Endothelial cell of umbilical vein (primary cell): ENCODE results near the gene CMIP. TPM values are rescaled to one million over a fixed set of nuclear protein-coding genes. Genes with fewer than 3 reads are reported as not detected.

Experiments
- BruUV-seq: library from RNA; stranded (reverse); fragments of 400-500 nt; replicated peaks from 2 replicates; lab custom pipeline; 2021; lab: Mats Ljungman, UMichigan
- CTCF ChIA-PET: fragments of 300-600, 350-600 bp; sonication (Branson Sonifier 250); formaldehyde crosslinking; loops from one replicate; lab custom pipeline; 2021; ENCODE audit warnings: antibody characterized with exemption, inconsistent platforms; lab: Charles Lee
- POLR2A ChIA-PET: fragments of 300-600, 350-600 bp; sonication (Branson Sonifier 250); formaldehyde crosslinking; loops from one replicate; lab custom pipeline; 2021; ENCODE audit warnings: antibody characterized with exemption, inconsistent platforms; lab: Charles Lee
- DNase-seq: peaks from one replicate; pipeline ENCODE4 v3.0.0-alpha.2; 2011; ENCODE audit warnings: low read depth, low spot score
- FAIRE-seq: peaks from 2 replicates; lab custom pipeline; 2011; peaks lifted over from hg19 to GRCh38; lab: Jason Lieb, UNC
- H2AFZ ChIP-seq: 2 replicates; pipeline ENCODE4 v1.6.0; 2012; ENCODE audit warnings: low read depth, low read length, control low read depth, inconsistent platforms
- H3K27ac ChIP-seq: 2 replicates; pipeline ENCODE4 v1.5.1; 2011; ENCODE audit warnings: low read depth, mild to moderate bottlenecking, control low read depth, low read length, moderate library complexity; ENCODE audit not compliant: insufficient read depth
- H3K27me3 ChIP-seq, 2 experiments: 2 replicates each; pipeline versions ENCODE4 v1.6.0 to v1.6.1; 2011; ENCODE audit warnings: low read length in 2 of 2, mixed read lengths in 1 of 2; ENCODE audit not compliant: control insufficient read depth in 2 of 2, insufficient read depth in 2 of 2
- H3K36me3 ChIP-seq, 2 experiments: 2 replicates in 1 of 2; 3 replicates in 1 of 2; pipeline ENCODE4 v1.5.1; 2011; ENCODE audit warnings: low read length in 2 of 2, mild to moderate bottlenecking in 1 of 2, moderate library complexity in 1 of 2; ENCODE audit not compliant: control insufficient read depth in 2 of 2, insufficient read depth in 2 of 2; ENCODE audit errors: extremely low read depth in 1 of 2
- H3K4me1 ChIP-seq: 3 replicates; pipeline ENCODE4 v1.5.1; 2011; ENCODE audit warnings: mild to moderate bottlenecking, low read length; ENCODE audit not compliant: control insufficient read depth, insufficient read depth; ENCODE audit errors: extremely low read depth
- H3K4me2 ChIP-seq: 2 replicates; pipeline ENCODE4 v1.6.1; 2011; ENCODE audit warnings: low read length, control low read depth, mixed read lengths; ENCODE audit not compliant: insufficient read depth
- H3K4me3 ChIP-seq, 3 experiments: fragments of 200-600 bp in 1 of 3; sonication (generic), shearing (Covaris generic) in 1 of 3; replicated peaks in 1 of 3; 2 replicates each; pipeline ENCODE4 v1.5.1; 2011 to 2016; ENCODE audit warnings: control low read depth in 3 of 3, low read length in 3 of 3, mild to moderate bottlenecking in 2 of 3, inconsistent platforms in 1 of 3, low read depth in 1 of 3, moderate library complexity in 1 of 3; ENCODE audit not compliant: insufficient read depth in 1 of 3
- H3K79me2 ChIP-seq: 2 replicates; pipeline ENCODE4 v1.6.0; 2012; ENCODE audit warnings: low read length, inconsistent platforms; ENCODE audit not compliant: control insufficient read depth, insufficient read depth
- H3K9ac ChIP-seq: replicated peaks from 2 replicates; pipeline ENCODE3; 2011; ENCODE audit warnings: low read length, control low read depth; ENCODE audit not compliant: insufficient read depth; ENCODE audit errors: extremely low read depth
- H3K9me1 ChIP-seq: replicated peaks from 3 replicates; pipeline ENCODE4 v1.6.0; 2011; ENCODE audit warnings: mild to moderate bottlenecking, low read length; ENCODE audit not compliant: control insufficient read depth, insufficient read depth; ENCODE audit errors: extremely low read depth
- H3K9me3 ChIP-seq: replicated peaks from 2 replicates; pipeline ENCODE4 v1.5.1; 2012; ENCODE audit warnings: low read length, inconsistent platforms; ENCODE audit not compliant: control insufficient read depth, insufficient read depth
- H4K20me1 ChIP-seq: replicated peaks from 2 replicates; pipeline ENCODE3; 2011; ENCODE audit warnings: mild to moderate bottlenecking, low read length; ENCODE audit not compliant: control insufficient read depth, insufficient read depth; ENCODE audit errors: extremely low read depth
- EZH2 ChIP-seq: IDR thresholded peaks from 2 replicates; pipeline ENCODE4 v1.6.1; 2012; ENCODE audit warnings: borderline replicate concordance, low read depth, mild to moderate bottlenecking, moderate library complexity, low read length, inconsistent platforms; ENCODE audit not compliant: severe bottlenecking
- FOS ChIP-seq: IDR thresholded peaks from 2 replicates; pipeline ENCODE4 v1.6.1; 2011; ENCODE audit warnings: mild to moderate bottlenecking, low read length, moderate library complexity, borderline replicate concordance; ENCODE audit not compliant: insufficient read depth
- GATA2 ChIP-seq: IDR thresholded peaks from 2 replicates; pipeline ENCODE4 v1.7.0; 2011; ENCODE audit warnings: low read depth, mild to moderate bottlenecking, moderate library complexity, mixed read lengths, low read length; ENCODE audit not compliant: insufficient read length, insufficient read depth
- JUN ChIP-seq: IDR thresholded peaks from 2 replicates; pipeline ENCODE4 v1.6.1; 2011; ENCODE audit warnings: borderline replicate concordance, low read depth; ENCODE audit not compliant: insufficient read length, insufficient read depth
- MYC ChIP-seq: IDR thresholded peaks from one replicate; pipeline ENCODE4 v1.6.1; 2011; ENCODE audit warnings: mild to moderate bottlenecking, low read depth, low read length
- POLR2A ChIP-seq: IDR thresholded peaks from 2 replicates; pipeline ENCODE4 v1.6.1; 2012; ENCODE audit warnings: low read depth, mild to moderate bottlenecking, control low read depth, low read length
- POLR2AphosphoS5 ChIP-seq: IDR thresholded peaks from 2 replicates; pipeline ENCODE4 v1.6.1; 2012; ENCODE audit warnings: low read depth, mild to moderate bottlenecking, control low read depth, low read length, moderate library complexity; ENCODE audit not compliant: insufficient read depth
- dilution Hi-C: fragments of 300-500 bp; cut with MboI; formaldehyde crosslinking; loops from one replicate; pipeline ENCODE4 v1.15.0; 2019; ENCODE audit warnings: low sequenced_read_pairs; ENCODE audit not compliant: extremely low pct_ligation_motif_present
- intact Hi-C: fragments of 100-400 bp; cut with micrococcal nuclease; formaldehyde crosslinking; loops from one replicate; pipeline ENCODE4 v1.10.0; 2022
- polyA plus RNA-seq, 4 experiments: library from polyadenylated mRNA; depleted of rRNA in 3 of 4; stranded (reverse) in 3 of 4; unstranded in 1 of 4; fragments of >200 nt; gene quantifications; 2 replicates each; pipeline versions ENCODE4 v1.2.1 to v1.2.3, GENCODE V29; 2011 to 2012; ENCODE audit warnings: missing spikeins in 1 of 4
- total RNA-seq: library from RNA; stranded (reverse); gene quantifications from 2 replicates; pipeline ENCODE4 v1.2.3, GENCODE V29; 2021
- TF ChIP-seq, protein P1 (sequence below): IDR thresholded peaks from 2 replicates; pipeline ENCODE4 v1.6.1; 2011; ENCODE audit not compliant: insufficient read depth, insufficient read length
- TF ChIP-seq, protein P2 (sequence below), 2 donors: IDR thresholded peaks; 1 replicate in 1 of 2; 2 replicates in 1 of 2; pipeline ENCODE4 v1.5.1; 2011; ENCODE audit warnings: low read length in 2 of 2, mild to moderate bottlenecking in 2 of 2, moderate library complexity in 2 of 2, control low read depth in 1 of 2, inconsistent platforms in 1 of 2, low read depth in 1 of 2; ENCODE audit not compliant: insufficient read depth in 1 of 2; ENCODE audit errors: extremely low read depth in 1 of 2

CMIP gene
- total and polyA plus RNA-seq, 2 donors (not counting 3 experiments of a cell fraction or from before 2014, with no cell fraction given): 29.0 to 101 TPM

DNA sequence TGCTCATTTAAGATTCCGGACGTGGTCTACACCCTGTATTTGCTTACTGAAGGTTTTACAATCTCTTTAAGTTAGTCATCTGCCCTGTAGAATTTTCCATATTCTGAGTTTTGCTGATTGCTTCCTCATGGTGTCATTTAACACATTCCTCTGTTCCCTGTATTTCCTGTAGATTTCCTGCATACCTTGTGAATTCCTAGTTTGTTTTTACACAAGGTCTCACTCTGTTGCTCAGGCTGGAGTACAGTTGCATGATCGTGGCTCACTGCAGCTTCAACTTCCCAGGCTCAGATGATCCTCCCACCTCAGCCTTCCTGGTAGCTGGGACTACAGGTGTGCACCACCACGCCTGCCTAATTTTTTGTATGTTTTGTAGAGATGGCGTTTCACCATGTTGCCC, 66.8 kb downstream of the CMIP start:
- Histone ChIP-seq H3K79me2 (peaks cover 42% of the 10 kb centered on the region), H3K4me2 (peak overlapping the region; percentile 49), H3K4me1 (peaks cover 50% of the 10 kb centered on the region), H3K36me3 (no peaks in the 10 kb centered on the region), H3K9me3 (no peaks in the 10 kb centered on the region), H3K27ac (peak overlapping the region; percentile 83), H3K27me3 (no peaks in the 10 kb centered on the region), H2AFZ (no peak overlapping the region), H3K4me3 (no peak overlapping the region), H3K9me1 (no peaks in the 10 kb centered on the region), H3K9ac (no peak overlapping the region), H4K20me1 (no peaks in the 10 kb centered on the region)
- POLR2A ChIA-PET: no interaction called here
- BruUV-seq: no TSS peak
- CTCF ChIA-PET: no interaction called here
- peak; percentile 98 for FAIRE-seq
- dilution Hi-C loops (no loop called here), intact Hi-C loops (loop anchor here (1.0 to 10.0 kb wide), 5 partner anchors 10 to 577 kb away; no protein-coding TSS in a partner anchor)
- TF ChIP-seq GATA2 (peak; percentile 31), POLR2A (peak; percentile 34), JUN (peak; percentile 93), EZH2 (no peak), MYC (no peak), POLR2AphosphoS5 (peak; percentile 79), FOS (no peak)
- TF ChIP-seq, protein P1, sequence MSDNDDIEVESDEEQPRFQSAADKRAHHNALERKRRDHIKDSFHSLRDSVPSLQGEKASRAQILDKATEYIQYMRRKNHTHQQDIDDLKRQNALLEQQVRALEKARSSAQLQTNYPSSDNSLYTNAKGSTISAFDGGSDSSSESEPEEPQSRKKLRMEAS: no peak
- TF ChIP-seq, protein P2, sequence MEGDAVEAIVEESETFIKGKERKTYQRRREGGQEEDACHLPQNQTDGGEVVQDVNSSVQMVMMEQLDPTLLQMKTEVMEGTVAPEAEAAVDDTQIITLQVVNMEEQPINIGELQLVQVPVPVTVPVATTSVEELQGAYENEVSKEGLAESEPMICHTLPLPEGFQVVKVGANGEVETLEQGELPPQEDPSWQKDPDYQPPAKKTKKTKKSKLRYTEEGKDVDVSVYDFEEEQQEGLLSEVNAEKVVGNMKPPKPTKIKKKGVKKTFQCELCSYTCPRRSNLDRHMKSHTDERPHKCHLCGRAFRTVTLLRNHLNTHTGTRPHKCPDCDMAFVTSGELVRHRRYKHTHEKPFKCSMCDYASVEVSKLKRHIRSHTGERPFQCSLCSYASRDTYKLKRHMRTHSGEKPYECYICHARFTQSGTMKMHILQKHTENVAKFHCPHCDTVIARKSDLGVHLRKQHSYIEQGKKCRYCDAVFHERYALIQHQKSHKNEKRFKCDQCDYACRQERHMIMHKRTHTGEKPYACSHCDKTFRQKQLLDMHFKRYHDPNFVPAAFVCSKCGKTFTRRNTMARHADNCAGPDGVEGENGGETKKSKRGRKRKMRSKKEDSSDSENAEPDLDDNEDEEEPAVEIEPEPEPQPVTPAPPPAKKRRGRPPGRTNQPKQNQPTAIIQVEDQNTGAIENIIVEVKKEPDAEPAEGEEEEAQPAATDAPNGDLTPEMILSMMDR (IDR thresholded peaks at IDR 0.05; ENCODE audit: extremely low read depth in 1 of 2, insufficient read depth in 1 of 2, low read depth in 1 of 2, low read length in 2 of 2): no peak
- peak; percentile 89 for DNase-seq
